GM19239 (cell line): ENCODE measurements around the gene MTARC1.

Source experiments
- DNase-seq: peaks from one replicate; pipeline ENCODE4 v3.0.0; 2011; ENCODE audit warnings: low spot score; ENCODE audit not compliant: insufficient read length
- FAIRE-seq: peaks from 2 replicates; lab custom pipeline; 2011; peaks lifted over from hg19 to GRCh38; lab: Jason Lieb, UNC

MTARC1 gene

GRCh38 chr1:220769205-220769604 is 17.5 kb upstream of the MTARC1 start:
- DNase-seq (no peak), FAIRE-seq (no peak)

- FAIRE-seq = peak; percentile 58
- no peak for DNase-seq
Observed at GRCh38 chr1:220770245-220770913, 16.3 kb upstream of the MTARC1 start.

- FAIRE-seq (no peak), DNase-seq (no peak)
Observed at GRCh38 chr1:220772846-220773245, 13.9 kb upstream of the MTARC1 start.

GRCh38 chr1:220775240-220775853 is 11.4 kb upstream of the MTARC1 start:
- DNase-seq (peak; percentile 31), FAIRE-seq (no peak)

GRCh38 chr1:220776254-220776653 is 10.5 kb upstream of the MTARC1 start:
- no peak for FAIRE-seq

GRCh38 chr1:220776720-220777326 is 9.9 kb upstream of the MTARC1 start:
- FAIRE-seq = peak; percentile 78

More at GRCh38 chr1:220776254-220776653, 10.5 kb upstream of the MTARC1 start:
- no peak for DNase-seq

GRCh38 chr1:220783453-220783852 is 3.3 kb upstream of the MTARC1 start:
- DNase-seq (no peak), FAIRE-seq (no peak)

More at GRCh38 chr1:220776720-220777326, 9.9 kb upstream of the MTARC1 start:
- peak; percentile 54 for DNase-seq

GRCh38 chr1:220784751-220785150 is 2.0 kb upstream of the MTARC1 start:
- no peak for FAIRE-seq
- no peak for DNase-seq

- DNase-seq = no peak
- no peak for FAIRE-seq
Observed at GRCh38 chr1:220785166-220786056, 1.3 kb upstream of the MTARC1 start.

- FAIRE-seq = no peak
- DNase-seq = no peak
Observed at GRCh38 chr1:220786057-220786336, 716 bp upstream of the MTARC1 start.

- no peak for FAIRE-seq
- no peak for DNase-seq
Observed at GRCh38 chr1:220787069-220787619, 431 bp downstream of the MTARC1 start.

- FAIRE-seq (no peak), DNase-seq (no peak)
Observed at GRCh38 chr1:220788900-220789299, 2.2 kb downstream of the MTARC1 start.

GRCh38 chr1:220789532-220790147 is 2.9 kb downstream of the MTARC1 start:
- DNase-seq (no peak), FAIRE-seq (no peak)

GRCh38 chr1:220791285-220791684 is 4.6 kb downstream of the MTARC1 start:
- DNase-seq (no peak), FAIRE-seq (no peak)

- no peak for DNase-seq
- FAIRE-seq = no peak
Observed at GRCh38 chr1:220791956-220792355, 5.2 kb downstream of the MTARC1 start.

- DNase-seq (no peak), FAIRE-seq (no peak)
Observed at GRCh38 chr1:220796530-220796929, 9.8 kb downstream of the MTARC1 start.

GRCh38 chr1:220797044-220797443 is 10.3 kb downstream of the MTARC1 start:
- FAIRE-seq (no peak), DNase-seq (no peak)

GRCh38 chr1:220797553-220797952 is 10.8 kb downstream of the MTARC1 start:
- no peak for FAIRE-seq
- DNase-seq = no peak

- DNase-seq (no peak), FAIRE-seq (no peak)
Observed at GRCh38 chr1:220798338-220798737, 11.6 kb downstream of the MTARC1 start.

GRCh38 chr1:220800262-220800661 is 13.5 kb downstream of the MTARC1 start:
- DNase-seq = no peak
- FAIRE-seq = no peak
